CD4-positive, alpha-beta memory T cell (primary cell): ENCODE measurements around the gene SYT12. TPM values are rescaled to one million over a fixed set of nuclear protein-coding genes. Genes with fewer than 3 reads are reported as not detected.

ENCODE experiments used
- CTCF ChIA-PET: fragments of 350-600 bp; sonication (Branson Sonifier 250); formaldehyde crosslinking; loops from one replicate; lab custom pipeline; 2021; ENCODE audit warnings: inconsistent platforms; ENCODE audit not compliant: partially characterized antibody; lab: Charles Lee
- POLR2A ChIA-PET: fragments of 350-600 bp; sonication (Branson Sonifier 250); formaldehyde crosslinking; loops from one replicate; lab custom pipeline; 2021; ENCODE audit not compliant: partially characterized antibody; lab: Charles Lee
- DNase-seq, 5 donors: peaks; one replicate each; pipeline versions ENCODE4 v3.0.0 to v3.0.0-alpha.2; 2020 to 2022; ENCODE audit warnings: mixed read lengths in 1 of 5
- H3K27ac ChIP-seq: one replicate; pipeline ENCODE4 v1.7.0; 2013; ENCODE audit warnings: low read depth, low read length
- H3K27me3 ChIP-seq: 2 replicates; pipeline ENCODE4 v1.7.0; 2013; ENCODE audit warnings: mild to moderate bottlenecking, low read length, moderate library complexity; ENCODE audit not compliant: insufficient read depth
- H3K36me3 ChIP-seq: 2 replicates; pipeline ENCODE4 v1.7.0; 2013; ENCODE audit warnings: mild to moderate bottlenecking, low read length, moderate library complexity; ENCODE audit not compliant: insufficient read depth
- H3K4me1 ChIP-seq: 2 replicates; pipeline ENCODE4 v1.7.0; 2013; ENCODE audit warnings: mild to moderate bottlenecking, low read length, moderate library complexity; ENCODE audit not compliant: insufficient read depth
- H3K4me3 ChIP-seq, 2 donors: one replicate each; pipeline ENCODE4 v1.7.0; 2013; ENCODE audit warnings: low read length in 2 of 2, mild to moderate bottlenecking in 1 of 2
- H3K9me3 ChIP-seq, 2 donors: one replicate each; pipeline ENCODE4 v1.7.0; 2013; ENCODE audit warnings: low read length in 2 of 2, control low read depth in 1 of 2; ENCODE audit not compliant: control insufficient read depth in 1 of 2
- H3K27ac Mint-ChIP-seq, 7 donors: one replicate each; pipeline ENCODE4 v1.8.0; 2020 to 2021; ENCODE audit warnings: mixed read lengths in 7 of 7, mild to moderate bottlenecking in 6 of 7, inconsistent platforms in 3 of 7, moderate library complexity in 3 of 7
- H3K27me3 Mint-ChIP-seq, 2 donors: one replicate each; pipeline ENCODE4 v1.8.0; 2020 to 2021; ENCODE audit warnings: mixed read lengths in 2 of 2
- H3K36me3 Mint-ChIP-seq, 2 donors: one replicate each; pipeline ENCODE4 v1.8.0; 2020 to 2021; ENCODE audit warnings: mixed read lengths in 2 of 2, inconsistent platforms in 1 of 2, mild to moderate bottlenecking in 1 of 2
- H3K4me1 Mint-ChIP-seq, 4 donors: one replicate each; pipeline ENCODE4 v1.8.0; 2020 to 2021; ENCODE audit warnings: mixed read lengths in 4 of 4, mild to moderate bottlenecking in 1 of 4
- H3K4me3 Mint-ChIP-seq, 8 donors: one replicate each; pipeline ENCODE4 v1.8.0; 2020 to 2021; ENCODE audit warnings: mixed read lengths in 8 of 8, mild to moderate bottlenecking in 7 of 8, moderate library complexity in 6 of 8, inconsistent platforms in 3 of 8
- H3K9me3 Mint-ChIP-seq, 8 donors: one replicate each; pipeline ENCODE4 v1.8.0; 2020 to 2021; ENCODE audit warnings: mixed read lengths in 8 of 8, mild to moderate bottlenecking in 5 of 8, inconsistent platforms in 3 of 8, moderate library complexity in 1 of 8
- intact Hi-C: fragments of 100-400 bp; cut with micrococcal nuclease; formaldehyde crosslinking; loops from one replicate; pipeline ENCODE4 v1.15.1; 2023
- polyA plus RNA-seq, 2 donors: library from polyadenylated mRNA; unstranded; fragments of 300-500 nt; fragmentation: Illumina TruSeq; gene quantifications; one replicate each; pipeline ENCODE4 v1.2.3, GENCODE V29; 2021
- total RNA-seq, 2 experiments: library from RNA; stranded (reverse); gene quantifications; one replicate each; pipeline ENCODE4 v1.2.3, GENCODE V29; 2021

The SYT12 gene
- not detected for total RNA-seq
- not detected for polyA plus RNA-seq

GRCh38 chr11:67022961-67023956, at the start of gene SYT12:
SYT12 (plus strand) TSS chr11:67023134; CDS start chr11:67030145, 7,011 bp downstream.
- intact Hi-C loops: no loop called here
- CTCF ChIA-PET: no interaction called here
- H3K4me1 ChIP-seq: peaks cover 32% of the 10 kb centered on the region
- H3K4me3 ChIP-seq: peak within 1 kb of the TSS in 1 of 2 donors; percentile 32
- no peak for DNase-seq
- no peaks in the 10 kb centered on the region for H3K9me3 ChIP-seq
- H3K27ac ChIP-seq: no peak within 1 kb of the TSS
- Mint-ChIP-seq H3K9me3 (peaks cover 0 to 6% (median 0%) of the 10 kb centered on the region in 8 donors), H3K27ac (peak within 1 kb of the TSS in 1 of 7 donors; percentile 89), H3K36me3 (no peaks in the 10 kb centered on the region), H3K4me1 (peaks cover 17 to 36% (median 25%) of the 10 kb centered on the region in 4 donors), H3K4me3 (peak within 1 kb of the TSS; percentile 59 to 87 (median 82)), H3K27me3 (peaks cover 19 to 32% of the 10 kb centered on the region in 2 donors)
- POLR2A ChIA-PET: interaction anchor here (0.6 kb wide), 1 partner anchor 545 kb away, joined by 3 read pairs; no protein-coding TSS in a partner anchor
- H3K36me3 ChIP-seq: no peaks in the 10 kb centered on the region
- H3K27me3 ChIP-seq: peaks cover 27% of the 10 kb centered on the region

GRCh38 chr11:66973956-66974580, 48.9 kb upstream of the SYT12 start:
- H3K27ac ChIP-seq: no peak overlapping the region
- no peaks in the 10 kb centered on the region for H3K27me3 ChIP-seq
- H3K36me3 ChIP-seq: no peaks in the 10 kb centered on the region
- Mint-ChIP-seq H3K4me1 (no peaks in the 10 kb centered on the region), H3K9me3 (peaks cover 0 to 10% (median 3%) of the 10 kb centered on the region in 8 donors), H3K4me3 (no peak overlapping the region), H3K36me3 (no peaks in the 10 kb centered on the region), H3K27ac (peak overlapping the region in 1 of 7 donors; percentile 38), H3K27me3 (peaks cover 8 to 10% of the 10 kb centered on the region in 2 donors)
- H3K4me1 ChIP-seq: no peaks in the 10 kb centered on the region
- intact Hi-C loops: loop anchor here (10.0 kb wide), 1 partner anchor 279 kb away; no protein-coding TSS in a partner anchor
- no peak overlapping the region for H3K4me3 ChIP-seq
- POLR2A ChIA-PET: no interaction called here
- peaks cover 0 to 3% of the 10 kb centered on the region in 2 donors for H3K9me3 ChIP-seq
- CTCF ChIA-PET: no interaction called here
- DNase-seq: no peak

- ChIA-PET CTCF (interaction anchor here (1.5 kb wide), 1 partner anchor 17 kb away, joined by 4 read pairs; no protein-coding TSS in a partner anchor), POLR2A (no interaction called here)
- Histone ChIP-seq H3K4me1 (no peaks in the 10 kb centered on the region), H3K27me3 (no peaks in the 10 kb centered on the region), H3K4me3 (no peak within 1 kb of the TSS), H3K9me3 (peaks cover 0 to 3% of the 10 kb centered on the region in 2 donors), H3K36me3 (no peaks in the 10 kb centered on the region), H3K27ac (no peak within 1 kb of the TSS)
- Mint-ChIP-seq H3K4me3 (no peak within 1 kb of the TSS), H3K27me3 (peaks cover 8 to 12% of the 10 kb centered on the region in 2 donors), H3K9me3 (peaks cover 0 to 13% (median 6%) of the 10 kb centered on the region in 8 donors), H3K27ac (peak within 1 kb of the TSS in 1 of 7 donors; percentile 38), H3K4me1 (no peaks in the 10 kb centered on the region), H3K36me3 (peaks cover 0 to 2% of the 10 kb centered on the region in 2 donors)
- intact Hi-C loops: loop anchor here (10.0 kb wide), 1 partner anchor 280 kb away; no protein-coding TSS in a partner anchor
- DNase-seq: no peak
These were observed 48.1 kb upstream of the SYT12 start, which contains the start of gene C11orf86 for GRCh38 chr11:66974724-66975404. C11orf86 (plus strand) TSS chr11:66975304; CDS start chr11:66975363, 59 bp downstream.

GRCh38 chr11:66975405-66976027, 47.4 kb upstream of the SYT12 start:
- H3K4me1 Mint-ChIP-seq: no peaks in the 10 kb centered on the region
- Histone ChIP-seq H3K27ac (no peak overlapping the region), H3K4me1 (no peaks in the 10 kb centered on the region), H3K27me3 (no peaks in the 10 kb centered on the region), H3K4me3 (no peak overlapping the region), H3K36me3 (no peaks in the 10 kb centered on the region), H3K9me3 (peaks cover 0 to 3% of the 10 kb centered on the region in 2 donors)
- H3K4me3 Mint-ChIP-seq: no peak overlapping the region
- H3K9me3 Mint-ChIP-seq: peaks cover 0 to 14% (median 6%) of the 10 kb centered on the region in 8 donors
- no peak for DNase-seq
- intact Hi-C loops: loop anchor here (10.0 kb wide), 1 partner anchor 281 kb away; no protein-coding TSS in a partner anchor
- no peak overlapping the region for H3K27ac Mint-ChIP-seq
- peaks cover 0 to 3% of the 10 kb centered on the region in 2 donors for H3K36me3 Mint-ChIP-seq
- ChIA-PET CTCF (interaction anchor here (1.5 kb wide), 1 partner anchor 16 kb away, joined by 4 read pairs; no protein-coding TSS in a partner anchor), POLR2A (no interaction called here)
- peaks cover 8 to 10% of the 10 kb centered on the region in 2 donors for H3K27me3 Mint-ChIP-seq

GRCh38 chr11:66976028-66976467, 46.9 kb upstream of the SYT12 start:
- POLR2A ChIA-PET: no interaction called here

GRCh38 chr11:66976925-66977324, 46.0 kb upstream of the SYT12 start:
- peaks cover 0 to 3% of the 10 kb centered on the region in 2 donors for H3K36me3 Mint-ChIP-seq

More at GRCh38 chr11:66976028-66976467, 46.9 kb upstream of the SYT12 start:
- Mint-ChIP-seq H3K36me3 (peaks cover 0 to 3% of the 10 kb centered on the region in 2 donors), H3K4me3 (no peak overlapping the region), H3K27me3 (peaks cover 6 to 7% of the 10 kb centered on the region in 2 donors), H3K4me1 (no peaks in the 10 kb centered on the region), H3K27ac (no peak overlapping the region), H3K9me3 (peaks cover 0 to 14% (median 4%) of the 10 kb centered on the region in 8 donors)
- no peaks in the 10 kb centered on the region for H3K27me3 ChIP-seq
- H3K4me3 ChIP-seq: no peak overlapping the region
- H3K4me1 ChIP-seq: no peaks in the 10 kb centered on the region
- CTCF ChIA-PET: interaction anchor here (1.5 kb wide), 1 partner anchor 16 kb away, joined by 4 read pairs; no protein-coding TSS in a partner anchor
- no peaks in the 10 kb centered on the region for H3K36me3 ChIP-seq
- intact Hi-C loops: loop anchor here (10.0 kb wide), 1 partner anchor 281 kb away; no protein-coding TSS in a partner anchor
- peaks cover 0 to 3% of the 10 kb centered on the region in 2 donors for H3K9me3 ChIP-seq
- H3K27ac ChIP-seq: no peak overlapping the region
- peak in 1 of 5 donors; percentile 3 for DNase-seq

More at GRCh38 chr11:66976925-66977324, 46.0 kb upstream of the SYT12 start:
- Histone ChIP-seq H3K9me3 (peaks cover 0 to 3% of the 10 kb centered on the region in 2 donors), H3K4me1 (peaks cover under 1% of the 10 kb centered on the region), H3K36me3 (no peaks in the 10 kb centered on the region), H3K4me3 (no peak overlapping the region), H3K27ac (no peak overlapping the region), H3K27me3 (no peaks in the 10 kb centered on the region)
- DNase-seq: no peak
- Mint-ChIP-seq H3K27ac (no peak overlapping the region), H3K27me3 (peaks cover 6 to 7% of the 10 kb centered on the region in 2 donors), H3K9me3 (peaks cover 0 to 14% (median 4%) of the 10 kb centered on the region in 8 donors), H3K4me1 (peaks cover 0 to under 1% (median under 1%) of the 10 kb centered on the region in 4 donors), H3K4me3 (no peak overlapping the region)
- intact Hi-C loops: loop anchor here (10.0 kb wide), 1 partner anchor 282 kb away; no protein-coding TSS in a partner anchor
- POLR2A ChIA-PET: no interaction called here
- CTCF ChIA-PET: no interaction called here
